Measurements from ENCODE around the gene KCNK2. TPM values are rescaled to one million over a fixed set of nuclear protein-coding genes. Genes with fewer than 3 reads are reported as not detected.

KCNK2 gene
- total RNA-seq, 1 donor from 2014 or later, result not detected

DNA sequence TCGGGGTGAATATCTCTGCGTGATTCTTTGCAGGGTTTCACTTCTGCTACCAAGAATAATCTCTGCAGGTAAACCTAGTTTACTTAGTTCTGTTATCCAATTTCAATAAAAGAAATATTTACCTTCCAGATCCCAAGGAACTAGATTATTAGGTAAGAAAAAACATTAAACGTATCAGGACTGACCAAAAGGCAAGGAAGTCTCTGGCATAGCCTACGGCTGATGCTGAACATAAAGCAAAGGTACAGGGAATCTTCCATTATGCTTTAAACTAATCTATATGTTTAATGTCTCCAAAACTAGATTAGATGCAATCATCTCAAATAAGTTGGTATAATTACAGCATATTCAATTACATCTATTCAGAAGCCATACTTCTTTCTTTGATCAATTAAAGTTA, 168.9 kb downstream of the KCNK2 start:
- intact Hi-C loops (cut with micrococcal nuclease), result no loop called here

DNA sequence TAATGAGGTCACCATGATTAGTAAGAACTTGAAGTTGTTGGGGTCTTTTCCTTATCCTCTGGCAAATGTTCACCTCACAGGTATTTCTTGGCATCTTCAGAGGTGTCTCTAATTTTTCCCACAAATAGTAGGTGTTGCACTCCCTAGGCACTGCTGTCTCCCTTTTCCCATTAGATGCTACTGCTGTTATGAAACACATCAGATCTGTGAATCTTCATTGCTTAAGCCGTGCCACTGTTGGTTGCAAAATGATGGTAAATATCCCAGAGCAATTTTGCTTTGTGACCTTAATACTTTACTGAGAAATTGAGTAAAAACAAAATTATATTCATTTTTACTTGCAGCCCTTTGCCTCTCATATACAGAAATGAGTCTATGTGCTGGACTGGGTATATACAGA, 169.6 kb downstream of the KCNK2 start:
- intact Hi-C loops (cut with micrococcal nuclease), result no loop called here

DNA sequence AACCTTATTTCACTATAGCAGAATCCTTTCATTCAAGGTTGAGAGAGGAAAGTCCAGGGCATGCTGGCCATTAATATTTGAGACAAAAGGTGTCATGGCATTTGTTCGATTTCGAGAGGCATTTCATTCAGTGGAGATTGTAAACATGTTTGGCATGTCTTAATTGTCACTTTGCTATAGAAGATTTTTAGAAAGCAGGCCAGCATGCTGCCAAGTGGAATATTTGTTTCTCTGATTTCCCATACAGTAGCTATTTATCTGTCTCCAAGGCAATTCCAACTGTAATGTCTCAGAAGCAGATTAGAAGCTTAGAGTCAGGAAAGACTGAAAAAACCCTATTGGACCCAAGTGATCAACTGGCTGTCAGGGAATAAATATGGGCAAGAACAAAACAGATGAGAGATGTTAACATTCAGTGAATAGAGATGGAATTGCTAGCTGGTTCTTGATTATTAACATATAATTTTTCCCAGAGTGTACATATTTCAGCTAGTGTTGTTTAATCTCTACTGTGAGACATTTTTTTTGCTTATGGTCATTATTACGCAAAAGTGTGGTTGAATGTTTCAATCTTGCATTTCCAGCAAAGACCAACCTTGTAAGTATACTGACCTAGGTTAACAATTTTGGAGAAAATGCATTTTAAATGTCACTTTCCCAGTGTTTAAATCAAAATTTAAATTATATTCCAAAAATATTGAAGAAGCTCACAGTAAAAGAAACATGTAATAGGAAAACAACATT, 174.6 kb downstream of the KCNK2 start:
- intact Hi-C loops (cut with micrococcal nuclease), result no loop called here

DNA sequence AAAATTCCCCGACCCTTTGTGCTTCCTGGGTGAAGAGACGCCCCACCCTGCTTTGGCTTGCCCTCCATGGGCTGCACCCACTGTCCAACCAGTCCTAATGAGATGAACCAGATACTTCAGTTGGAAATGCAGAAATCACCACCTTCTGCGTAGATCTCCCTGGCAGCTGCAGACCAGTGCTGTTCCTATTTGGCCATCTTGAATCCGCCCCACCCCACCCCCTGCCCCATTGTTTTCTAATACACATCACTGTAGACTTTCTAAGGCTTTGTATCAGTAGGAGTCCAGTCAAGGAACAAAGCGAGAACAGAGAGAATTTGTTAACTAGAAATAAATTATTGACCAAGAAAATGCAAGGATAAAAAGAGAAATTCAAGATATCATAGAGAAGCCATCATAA, 178.2 kb downstream of the KCNK2 start:
- intact Hi-C loops (cut with micrococcal nuclease), result no loop called here

DNA sequence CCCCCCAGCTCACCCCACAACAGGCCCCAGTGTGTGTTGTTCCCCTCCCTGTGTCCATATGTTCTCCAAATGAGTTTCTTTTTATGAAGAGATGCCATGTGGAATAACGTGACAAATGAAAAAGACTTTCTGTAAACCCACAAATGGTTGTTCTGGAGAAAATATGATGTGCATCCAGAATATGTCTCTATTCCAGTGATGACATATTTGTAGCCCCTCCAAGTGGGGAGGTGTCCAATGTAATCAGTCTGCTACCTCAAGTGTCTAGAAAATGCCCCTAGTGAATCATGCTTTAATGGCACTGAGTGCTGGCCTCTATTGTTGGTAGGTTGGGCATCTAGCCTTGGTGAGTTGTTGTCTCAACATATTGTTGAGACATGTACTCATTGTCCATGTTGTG, 179.6 kb downstream of the KCNK2 start:
- intact Hi-C loops (cut with micrococcal nuclease), result no loop called here

DNA sequence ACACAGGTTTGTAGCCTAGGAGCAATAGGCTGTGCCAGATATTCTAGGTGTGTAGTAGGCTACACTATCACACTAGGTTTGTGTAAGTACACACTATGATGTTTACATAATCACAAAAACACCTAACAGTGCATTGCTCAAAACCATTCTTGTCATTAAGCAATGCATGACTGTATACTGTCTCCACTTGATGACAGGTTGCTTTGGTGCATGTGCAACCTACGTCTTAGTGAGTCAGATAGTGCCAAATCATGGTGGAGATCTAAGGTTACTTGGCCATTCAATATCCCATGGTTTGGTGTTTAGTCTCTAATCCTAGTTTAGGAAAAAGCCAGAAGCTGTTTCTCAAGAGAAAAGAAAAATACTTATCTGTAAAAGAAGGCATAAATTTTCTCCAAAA, 181.1 kb downstream of the KCNK2 start:
- intact Hi-C loops (cut with micrococcal nuclease), result no loop called here

DNA sequence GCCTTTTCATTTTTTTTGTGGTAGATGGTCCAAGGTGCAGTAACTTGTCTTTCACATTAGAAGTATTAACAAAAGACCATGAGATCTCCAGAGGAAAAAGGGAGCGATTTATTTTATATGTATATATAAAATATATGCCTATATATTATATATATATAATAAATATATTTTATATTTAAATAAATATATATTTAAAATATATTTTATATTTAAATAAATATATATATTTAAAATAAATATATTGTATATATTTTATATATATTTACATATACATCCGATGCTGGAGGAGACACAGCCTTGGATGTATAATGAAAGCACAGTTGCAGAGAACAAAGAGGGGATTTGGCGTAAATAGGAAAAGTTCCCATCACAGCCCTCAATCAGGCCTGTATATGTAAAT, 182.1 kb downstream of the KCNK2 start:
- intact Hi-C loops (cut with micrococcal nuclease), result no loop called here

DNA sequence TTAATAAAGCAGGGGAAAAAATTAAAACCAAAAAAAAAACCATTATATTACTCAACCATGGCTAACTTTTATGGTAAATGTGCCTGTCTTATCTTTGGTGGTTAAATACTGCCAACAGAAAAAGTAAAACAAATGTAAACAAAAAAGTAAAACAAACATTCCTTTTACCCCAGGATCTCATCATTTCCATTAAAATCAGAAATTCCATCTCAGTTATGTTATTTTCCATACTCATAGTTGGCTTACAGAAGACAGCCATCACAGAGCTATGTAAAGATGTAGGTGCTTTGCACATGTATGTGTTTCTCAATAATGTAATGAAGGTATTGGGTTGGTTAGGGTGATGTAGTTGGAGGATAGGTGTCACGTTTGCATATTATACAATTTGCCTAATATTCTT, 185.0 kb downstream of the KCNK2 start:
- intact Hi-C loops (cut with micrococcal nuclease), result no loop called here

DNA sequence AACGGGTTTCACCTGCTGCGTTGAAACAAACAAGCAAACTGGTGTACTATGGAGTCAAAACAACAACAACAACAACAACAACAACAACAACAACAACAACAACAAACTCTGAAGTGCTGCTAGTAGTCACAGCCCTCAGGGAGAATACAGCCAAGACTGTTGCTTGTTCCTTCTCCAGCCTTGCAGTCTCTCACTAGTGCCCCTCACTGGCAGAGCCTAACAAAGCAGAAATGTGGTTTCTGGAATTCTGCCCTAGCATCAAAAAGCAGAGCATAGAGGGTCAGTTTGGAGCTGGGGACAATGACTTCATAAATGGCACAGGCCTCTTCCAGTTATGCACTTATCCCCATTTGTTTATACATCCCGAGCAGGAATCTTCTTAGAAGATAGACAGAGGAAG, 187.4 kb downstream of the KCNK2 start:
- intact Hi-C loops (cut with micrococcal nuclease), result no loop called here

DNA sequence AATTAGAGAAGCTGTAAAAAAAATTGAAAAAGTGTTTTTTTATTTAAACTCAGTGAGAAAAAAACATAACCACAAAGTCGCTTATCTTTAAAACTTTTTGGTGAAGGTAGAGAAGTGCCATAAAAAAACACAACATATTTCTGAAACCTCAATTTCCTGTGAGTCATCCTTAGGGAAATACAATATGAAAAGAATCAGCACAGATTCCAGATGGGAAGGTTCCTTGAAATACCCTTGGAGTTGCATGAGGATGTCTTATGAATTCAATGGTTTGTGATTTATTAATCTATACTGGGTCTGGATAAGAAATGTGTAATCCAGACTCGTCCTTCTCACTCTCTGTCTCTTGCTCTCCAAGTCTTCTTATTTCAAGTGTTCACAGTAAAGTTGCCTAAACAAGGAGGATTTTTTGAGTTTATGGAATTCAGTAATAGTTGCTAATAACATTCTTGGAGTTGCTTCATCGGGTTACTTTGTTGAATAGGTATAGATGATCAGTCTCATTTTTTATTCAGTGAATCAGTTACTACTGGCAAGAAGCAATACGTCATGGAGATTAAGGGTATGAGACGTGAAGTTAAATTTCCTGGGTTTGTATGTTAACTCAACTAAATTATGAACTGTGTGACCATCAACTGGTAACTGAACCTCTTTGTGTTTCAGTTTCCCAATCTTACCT, 191.4 kb downstream of the KCNK2 start:
- intact Hi-C loops (cut with micrococcal nuclease), result no loop called here

DNA sequence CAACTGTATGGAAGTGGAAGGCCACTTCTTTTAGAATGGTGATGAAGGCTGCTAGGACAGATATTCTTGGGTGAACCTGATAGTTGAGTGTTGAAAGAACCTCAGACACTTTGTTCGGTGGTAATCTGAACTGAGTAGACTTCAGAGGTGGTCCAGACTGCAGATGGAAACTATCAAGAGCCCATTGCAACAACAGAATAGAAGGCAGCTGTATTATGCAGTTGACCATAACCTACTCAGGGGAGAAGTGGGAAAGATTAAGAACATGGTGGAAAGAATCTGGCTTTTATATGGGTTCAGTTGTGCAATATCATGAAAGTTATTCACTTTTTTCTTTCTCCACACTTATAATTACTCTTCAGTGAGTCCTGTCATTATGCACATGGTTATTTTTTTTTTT, 194.0 kb downstream of the KCNK2 start:
- intact Hi-C loops (cut with micrococcal nuclease), result no loop called here

DNA sequence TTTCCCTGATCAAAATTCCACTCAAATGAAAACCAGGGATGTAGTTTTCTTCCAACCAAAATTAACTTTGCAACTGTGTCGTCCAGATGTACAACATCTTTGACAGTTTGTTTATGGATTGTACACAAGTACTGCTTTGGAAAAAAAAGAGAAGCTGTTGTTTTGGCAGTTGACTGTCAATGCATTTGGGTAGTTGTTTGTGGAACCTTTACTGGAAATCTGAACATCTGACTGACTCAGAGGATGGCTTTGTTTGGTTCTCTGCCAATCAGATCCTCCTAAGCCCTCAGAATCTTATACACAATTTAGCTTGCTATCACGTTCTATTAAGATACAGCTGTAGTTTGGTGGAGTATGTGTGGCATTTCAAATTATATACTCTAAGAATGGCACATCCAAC, 195.0 kb downstream of the KCNK2 start:
- intact Hi-C loops (cut with micrococcal nuclease), result no loop called here

DNA sequence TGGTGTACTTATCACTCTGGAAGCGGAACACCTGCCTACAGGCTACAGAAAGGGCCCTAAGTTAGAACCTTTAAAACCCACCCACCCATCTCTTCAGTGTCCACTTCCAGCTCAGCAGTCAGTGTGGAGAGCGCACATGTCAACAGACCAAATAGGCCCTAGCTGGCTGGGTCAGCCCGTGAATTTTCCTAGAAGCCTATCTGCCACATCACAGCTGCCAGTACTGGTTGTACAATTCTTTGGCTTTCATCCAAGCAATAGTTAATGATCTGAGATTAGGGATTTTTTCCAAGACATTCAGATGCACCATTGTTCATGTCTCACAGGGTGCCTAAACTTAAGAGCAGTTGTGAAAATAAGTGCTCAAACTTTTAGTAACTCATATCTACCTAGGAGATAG, 197.1 kb downstream of the KCNK2 start:
- intact Hi-C loops (cut with micrococcal nuclease), result no loop called here

DNA sequence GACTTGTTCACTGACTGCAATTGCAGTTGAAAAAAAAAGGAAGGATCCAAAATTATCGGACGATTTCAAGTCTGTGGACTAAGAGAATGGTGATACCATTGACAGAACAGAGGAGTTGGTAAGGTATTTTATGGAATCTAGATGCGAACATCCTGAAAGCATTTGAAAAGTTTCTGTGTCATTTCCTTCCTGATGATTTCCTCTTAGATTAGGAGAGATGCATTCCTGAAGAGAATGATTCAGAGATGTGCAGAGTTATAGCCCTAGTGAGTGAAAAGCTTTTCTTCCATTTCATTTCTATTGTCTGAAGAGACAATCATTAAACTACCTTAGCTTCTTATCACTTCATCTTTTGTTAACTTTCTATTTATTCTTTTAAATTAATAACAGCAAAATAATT, 200.0 kb downstream of the KCNK2 start:
- intact Hi-C loops (cut with micrococcal nuclease), result no loop called here

DNA sequence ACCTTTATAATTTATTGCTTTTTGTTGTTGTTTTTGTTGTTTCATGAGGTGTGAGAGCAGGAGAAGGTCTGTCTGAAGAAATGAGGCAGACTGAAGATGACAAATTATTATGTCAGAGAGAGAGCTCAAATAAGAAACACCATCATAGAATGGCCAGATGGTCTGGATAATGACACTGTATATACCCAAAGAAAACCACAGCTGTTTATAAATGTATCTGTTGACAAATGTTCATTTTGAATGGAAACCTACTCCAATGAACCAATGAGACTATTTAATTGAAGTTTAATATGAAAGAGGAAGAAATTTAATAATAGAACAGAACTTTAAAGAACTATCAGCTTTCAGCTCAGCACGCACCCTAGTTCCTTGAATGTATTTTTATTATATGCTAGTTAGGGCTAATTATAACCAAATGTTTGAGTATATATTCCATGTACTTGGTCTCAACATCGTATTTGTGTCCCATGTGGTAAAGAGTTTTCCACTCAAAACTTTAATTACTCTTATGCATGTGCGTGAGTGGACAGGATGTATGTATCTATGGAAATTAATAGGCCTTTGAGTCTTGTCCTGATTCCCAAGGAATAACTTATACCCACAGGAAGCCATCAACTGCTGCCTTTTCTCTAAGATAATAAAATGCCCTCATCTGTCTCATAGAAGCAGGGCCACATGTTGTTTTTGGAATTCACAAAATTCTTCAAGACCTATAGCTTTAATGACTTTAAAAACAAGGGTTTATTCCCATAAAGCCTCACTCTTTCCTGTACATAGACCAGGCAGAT, 202.7 kb downstream of the KCNK2 start:
- intact Hi-C loops (cut with micrococcal nuclease), result no loop called here

All from T-helper 2 cell treated with Interferon-gamma antibody and Interleukin-4, amounts not matched to agents 100 ng/mL and 5 ng/mL, for 36 hours (primary cell).